Measurements from ENCODE around the gene DRG1. TPM values are rescaled to one million over a fixed set of nuclear protein-coding genes. Genes with fewer than 3 reads are reported as not detected.

DRG1 gene
- total and polyA plus RNA-seq, 7 donors = 35.8 to 95.1 (median 52.9) TPM

GRCh38 chr22:31425331-31426050 is 26.1 kb downstream of the DRG1 start:
- DNase-seq = no peak
- intact Hi-C loops (cut with DNase I) = no loop called here
- H3K4me1 ChIP-seq = no peaks in the 10 kb centered on the region
- H3K27ac ChIP-seq = no peak overlapping the region
- WGBS, 2 donors = 95 to 96% methylated on average over 9 of the region's 9 CpGs
- no peak for TF ChIP-seq POLR2A (IDR thresholded peaks at IDR 0.05)
- TF ChIP-seq POLR2AphosphoS5 (IDR thresholded peaks at IDR 0.05) = no peak
- no peak for TF ChIP-seq EP300 (IDR thresholded peaks at IDR 0.05)
- TF ChIP-seq CTCF (IDR thresholded peaks at IDR 0.05) = no peak
- H3K4me3 ChIP-seq = no peak overlapping the region
- H3K27me3 ChIP-seq = no peaks in the 10 kb centered on the region
- H3K9me3 ChIP-seq = no peaks in the 10 kb centered on the region
- H3K36me3 ChIP-seq = peaks cover 28 to 100% (median 55%) of the 10 kb centered on the region in 4 donors

GRCh38 chr22:31431950-31432349 is 32.5 kb downstream of the DRG1 start:
- TF ChIP-seq POLR2A (IDR thresholded peaks at IDR 0.05) (no peak), POLR2AphosphoS5 (IDR thresholded peaks at IDR 0.05) (no peak), EP300 (IDR thresholded peaks at IDR 0.05) (no peak), CTCF (IDR thresholded peaks at IDR 0.05) (no peak)
- H3K27ac ChIP-seq = no peak overlapping the region
- no peak for DNase-seq
- intact Hi-C loops (cut with DNase I) = no loop called here
- WGBS, 2 donors = 93% methylated on average over 5 of the region's 5 CpGs
- no peaks in the 10 kb centered on the region for H3K9me3 ChIP-seq
- H3K27me3 ChIP-seq = no peaks in the 10 kb centered on the region
- H3K4me3 ChIP-seq = no peak overlapping the region
- H3K36me3 ChIP-seq = peaks cover 40 to 99% (median 48%) of the 10 kb centered on the region in 4 donors
- H3K4me1 ChIP-seq = no peaks in the 10 kb centered on the region

GRCh38 chr22:31436132-31436531 is 36.7 kb downstream of the DRG1 start:
- intact Hi-C loops (cut with DNase I) = no loop called here
- Histone ChIP-seq H3K36me3 (peaks cover 48 to 100% (median 63%) of the 10 kb centered on the region in 4 donors), H3K27ac (no peak overlapping the region), H3K4me3 (no peak overlapping the region), H3K4me1 (no peaks in the 10 kb centered on the region), H3K27me3 (no peaks in the 10 kb centered on the region), H3K9me3 (no peaks in the 10 kb centered on the region)
- no peak for DNase-seq
- WGBS, 2 donors = 88 to 90% methylated on average over 3 of the region's 3 CpGs
- TF ChIP-seq CTCF (IDR thresholded peaks at IDR 0.05) (no peak), POLR2AphosphoS5 (IDR thresholded peaks at IDR 0.05) (no peak), EP300 (IDR thresholded peaks at IDR 0.05) (no peak), POLR2A (IDR thresholded peaks at IDR 0.05) (no peak)

GRCh38 chr22:31439808-31440207 is 40.4 kb downstream of the DRG1 start:
- intact Hi-C loops (cut with DNase I) = no loop called here
- peaks cover 41 to 100% (median 65%) of the 10 kb centered on the region in 4 donors for H3K36me3 ChIP-seq

More at GRCh38 chr22:31439808-31440207, 40.4 kb downstream of the DRG1 start:
- Histone ChIP-seq H3K4me3 (no peak overlapping the region), H3K4me1 (no peaks in the 10 kb centered on the region), H3K27me3 (no peaks in the 10 kb centered on the region), H3K9me3 (no peaks in the 10 kb centered on the region), H3K27ac (no peak overlapping the region)
- no peak for DNase-seq
- no peak for TF ChIP-seq CTCF (IDR thresholded peaks at IDR 0.05)
- no peak for TF ChIP-seq POLR2AphosphoS5 (IDR thresholded peaks at IDR 0.05)
- no peak for TF ChIP-seq EP300 (IDR thresholded peaks at IDR 0.05)
- TF ChIP-seq POLR2A (IDR thresholded peaks at IDR 0.05) = no peak
- 78 to 83% methylated on average over 8 of the region's 8 CpGs for WGBS, 2 donors

All from sigmoid colon (tissue), 7 donors.